Natural killer cell (primary cell): ENCODE results near the gene UQCC5. TPM values are rescaled to one million over a fixed set of nuclear protein-coding genes. Genes with fewer than 3 reads are reported as not detected.

ENCODE experiments used
- ATAC-seq, 3 donors: fragments of 150-1000 bp in 2 of 3; fragments of 200-7000 bp in 1 of 3; cut with Tn5 transposase; 1 replicate in 1 of 3; 2 replicates in 2 of 3; pipeline ENCODE4 v1.10.0; 2021; ENCODE audit warnings: mild to moderate bottlenecking in 2 of 3, moderate library complexity in 2 of 3
- DNase-seq, 2 donors: peaks; one replicate each; pipeline versions ENCODE4 v3.0.0 to v3.0.0-alpha.2; 2013 to 2021; ENCODE audit warnings: mixed read lengths in 1 of 2
- H3K27ac ChIP-seq: one replicate; pipeline ENCODE4 v1.5.1; 2013; ENCODE audit warnings: mild to moderate bottlenecking, low read length
- H3K27me3 ChIP-seq: one replicate; pipeline ENCODE4 v1.6.1; 2013; ENCODE audit warnings: low read length; ENCODE audit not compliant: control insufficient read depth, insufficient read depth
- H3K36me3 ChIP-seq: one replicate; pipeline ENCODE4 v1.6.1; 2013; ENCODE audit warnings: low read length; ENCODE audit not compliant: control insufficient read depth, insufficient read depth
- H3K4me1 ChIP-seq: one replicate; pipeline ENCODE4 v1.6.1; 2013; ENCODE audit warnings: low read length; ENCODE audit not compliant: control insufficient read depth, insufficient read depth
- H3K4me3 ChIP-seq: one replicate; pipeline ENCODE4 v1.5.1; 2013; ENCODE audit warnings: low read length
- H3K9me3 ChIP-seq: one replicate; pipeline ENCODE4 v1.6.1; 2013; ENCODE audit warnings: low read length; ENCODE audit not compliant: control insufficient read depth, insufficient read depth
- H3K27ac Mint-ChIP-seq, 2 donors: one replicate each; pipeline ENCODE4 v1.8.0; 2022; ENCODE audit warnings: mild to moderate bottlenecking in 2 of 2, mixed read lengths in 2 of 2, moderate library complexity in 1 of 2
- H3K27me3 Mint-ChIP-seq, 2 donors: one replicate each; pipeline ENCODE4 v1.8.0; 2022; ENCODE audit warnings: low read depth in 2 of 2, mixed read lengths in 2 of 2
- H3K36me3 Mint-ChIP-seq: one replicate; pipeline ENCODE4 v1.8.0; 2022; ENCODE audit warnings: mixed read lengths
- H3K4me1 Mint-ChIP-seq, 2 donors: one replicate each; pipeline ENCODE4 v1.8.0; 2022; ENCODE audit warnings: mixed read lengths in 2 of 2
- H3K4me3 Mint-ChIP-seq: one replicate; pipeline ENCODE4 v1.8.0; 2022; ENCODE audit warnings: mild to moderate bottlenecking, moderate library complexity, mixed read lengths
- H3K9me3 Mint-ChIP-seq, 2 donors: one replicate each; pipeline ENCODE4 v1.8.0; 2022; ENCODE audit warnings: mixed read lengths in 2 of 2
- CTCF ChIP-seq: fragments of 200-600 bp; IDR thresholded peaks from one replicate; pipeline ENCODE4 v1.8.0; 2022; ENCODE audit warnings: antibody characterized with exemption
- WGBS: methylation state at CpG from one replicate; pipeline ENCODE4 v1.1.7; 2013; ENCODE audit warnings: missing lambda C conversion rate; ENCODE audit not compliant: insufficient coverage; 5-methylcytosine and 5-hydroxymethylcytosine counted together
- intact Hi-C: fragments of 100-400 bp; cut with micrococcal nuclease; formaldehyde crosslinking; loops from one replicate; pipeline ENCODE4 v1.14.2; 2022
- total RNA-seq, 4 donors: library from RNA; stranded (reverse); fragments of 120-200 nt in 1 of 4; gene quantifications; one replicate each; pipeline versions ENCODE4 v1.2.3 to v1.2.4, GENCODE V29; 2013 to 2022

Gene UQCC5
- total RNA-seq, 3 donors from 2014 or later (not counting 1 experiment from before 2014, with no cell fraction given): 4.1 to 9.5 (median 7.3) TPM

DNA sequence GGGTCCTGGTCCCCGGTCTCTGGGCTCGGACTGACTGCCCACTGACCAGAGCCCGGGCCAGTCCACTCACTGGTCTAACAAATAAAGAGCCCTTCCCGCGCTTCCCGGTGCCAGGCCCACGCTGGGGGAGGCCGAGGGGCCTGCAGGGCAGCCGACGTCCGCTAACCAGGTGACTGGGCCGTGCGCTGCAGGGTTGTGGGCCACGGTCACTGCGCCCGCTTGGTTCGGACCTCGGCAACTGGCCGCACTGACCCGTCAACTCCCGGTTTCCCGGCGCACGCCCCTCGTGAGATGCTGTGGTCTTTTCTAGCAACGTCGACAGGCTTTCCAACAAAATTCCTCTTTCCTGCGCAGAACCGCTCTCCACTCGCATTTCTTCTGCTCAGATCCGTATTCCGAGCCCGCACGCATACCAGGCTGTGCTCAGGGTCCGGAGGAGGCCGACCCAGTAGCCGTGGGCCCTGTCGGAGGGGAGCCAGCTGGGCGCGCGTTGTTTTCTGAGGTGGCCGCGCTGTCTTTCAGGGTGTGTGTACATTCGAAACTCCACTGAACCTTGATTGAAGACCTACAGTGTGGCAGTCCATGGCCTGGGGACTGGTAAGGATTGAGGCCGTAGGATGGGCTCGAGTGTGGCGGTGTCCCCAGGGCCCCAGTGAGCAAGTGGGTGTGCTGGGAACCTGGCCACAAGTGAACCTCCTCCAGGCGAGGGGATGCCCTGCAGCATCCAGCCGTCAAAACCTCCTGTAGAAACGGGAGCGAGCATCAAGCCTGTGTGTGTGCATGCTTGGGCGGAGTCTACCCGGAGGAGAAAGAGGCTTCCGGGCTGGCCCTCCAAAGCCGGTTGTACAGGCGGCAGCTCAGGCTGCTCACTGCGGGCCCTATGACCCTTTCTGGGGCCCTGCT lies 1.9 kb upstream of the UQCC5 start:
- intact Hi-C loops: loop anchor here (5.0 kb wide), 1 partner anchor 77 kb away; the partner anchor contains the start of gene NISCH
- Mint-ChIP-seq H3K36me3 (no peaks in the 10 kb centered on the region), H3K27ac (peak overlapping the region; percentile 54 to 96), H3K4me3 (peak overlapping the region; percentile 98), H3K27me3 (no peaks in the 10 kb centered on the region), H3K9me3 (no peaks in the 10 kb centered on the region), H3K4me1 (peaks cover 42 to 52% of the 10 kb centered on the region in 2 donors)
- no peak overlapping the region for H3K27ac ChIP-seq
- H3K27me3 ChIP-seq: no peaks in the 10 kb centered on the region
- H3K9me3 ChIP-seq: no peaks in the 10 kb centered on the region
- H3K36me3 ChIP-seq: no peaks in the 10 kb centered on the region
- no peak for TF ChIP-seq CTCF
- no peak for ATAC-seq
- no peak overlapping the region for H3K4me3 ChIP-seq
- 87% methylated on average over 57 of the region's 57 CpGs for WGBS
- H3K4me1 ChIP-seq: peaks cover 49% of the 10 kb centered on the region
- DNase-seq: peak; percentile 14 to 18

GRCh38 chr3:52535411-52536111 lies 844 bp upstream of the UQCC5 start:
- peaks cover 49% of the 10 kb centered on the region for H3K4me1 ChIP-seq
- TF ChIP-seq CTCF: no peak
- H3K27ac ChIP-seq: no peak overlapping the region
- Mint-ChIP-seq H3K36me3 (no peaks in the 10 kb centered on the region), H3K27ac (peak overlapping the region; percentile 95 to 96), H3K9me3 (no peaks in the 10 kb centered on the region), H3K4me3 (peak overlapping the region; percentile 98), H3K4me1 (peaks cover 42 to 52% of the 10 kb centered on the region in 2 donors), H3K27me3 (no peaks in the 10 kb centered on the region)
- H3K36me3 ChIP-seq: no peaks in the 10 kb centered on the region
- intact Hi-C loops: loop anchor here (5.0 kb wide), 1 partner anchor 78 kb away; the partner anchor contains the start of gene NISCH
- DNase-seq (peak in 1 of 2 donors; percentile 14), ATAC-seq (no peak)
- peak overlapping the region; percentile 12 for H3K4me3 ChIP-seq
- 94% methylated on average over 19 of the region's 19 CpGs for WGBS
- H3K27me3 ChIP-seq: no peaks in the 10 kb centered on the region
- no peaks in the 10 kb centered on the region for H3K9me3 ChIP-seq

DNA sequence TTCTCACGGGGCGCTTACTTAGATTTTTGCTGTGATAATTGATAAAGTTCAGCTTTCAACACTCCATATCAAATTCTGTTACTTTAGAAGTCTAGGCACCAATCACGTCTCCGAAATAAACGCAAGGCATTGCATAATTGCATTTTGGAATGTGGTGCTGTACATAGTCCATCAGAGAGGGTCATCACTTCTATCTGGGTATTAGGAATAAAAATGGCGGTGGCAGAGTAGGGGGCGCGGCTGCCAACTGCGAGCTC lies 365 bp upstream of the UQCC5 start:
- Histone ChIP-seq H3K27ac (no peak overlapping the region), H3K9me3 (no peaks in the 10 kb centered on the region), H3K27me3 (no peaks in the 10 kb centered on the region), H3K4me3 (peak overlapping the region; percentile 12), H3K36me3 (peaks cover 2% of the 10 kb centered on the region), H3K4me1 (peaks cover 49% of the 10 kb centered on the region)
- H3K4me1 Mint-ChIP-seq: peaks cover 42 to 52% of the 10 kb centered on the region in 2 donors
- TF ChIP-seq CTCF: no peak
- H3K4me3 Mint-ChIP-seq: peak overlapping the region; percentile 98
- WGBS: 6% methylated on average over 7 of the region's 9 CpGs
- no peaks in the 10 kb centered on the region for H3K9me3 Mint-ChIP-seq
- DNase-seq (no peak), ATAC-seq (no peak)
- no peaks in the 10 kb centered on the region for H3K27me3 Mint-ChIP-seq
- peak overlapping the region; percentile 95 to 96 for H3K27ac Mint-ChIP-seq
- H3K36me3 Mint-ChIP-seq: no peaks in the 10 kb centered on the region
- intact Hi-C loops: loop anchor here (5.0 kb wide), 1 partner anchor 79 kb away; the partner anchor contains the start of gene NISCH
